HG03095 (cell line): Measurements from ENCODE around the gene TPX2.
A peak's percentile ranks its signal among the peaks of the same experiment; 100 is the strongest.
"Not testable (repeated sequence)": the region's sequence is repeated elsewhere in the genome, so short reads cannot be mapped to it uniquely, and the experiment has no call there.

Source experiments
- ATAC-seq: cut with Tn5 transposase; IDR thresholded peaks from one replicate; pipeline ENCODE4 v1.9.1; 2021; ENCODE audit warnings: moderate library complexity; ENCODE audit not compliant: unreplicated experiment

The TPX2 gene

GRCh38 chr20:31720486-31721407 is 18.3 kb upstream of the TPX2 start:
- ATAC-seq: no peak

DNA sequence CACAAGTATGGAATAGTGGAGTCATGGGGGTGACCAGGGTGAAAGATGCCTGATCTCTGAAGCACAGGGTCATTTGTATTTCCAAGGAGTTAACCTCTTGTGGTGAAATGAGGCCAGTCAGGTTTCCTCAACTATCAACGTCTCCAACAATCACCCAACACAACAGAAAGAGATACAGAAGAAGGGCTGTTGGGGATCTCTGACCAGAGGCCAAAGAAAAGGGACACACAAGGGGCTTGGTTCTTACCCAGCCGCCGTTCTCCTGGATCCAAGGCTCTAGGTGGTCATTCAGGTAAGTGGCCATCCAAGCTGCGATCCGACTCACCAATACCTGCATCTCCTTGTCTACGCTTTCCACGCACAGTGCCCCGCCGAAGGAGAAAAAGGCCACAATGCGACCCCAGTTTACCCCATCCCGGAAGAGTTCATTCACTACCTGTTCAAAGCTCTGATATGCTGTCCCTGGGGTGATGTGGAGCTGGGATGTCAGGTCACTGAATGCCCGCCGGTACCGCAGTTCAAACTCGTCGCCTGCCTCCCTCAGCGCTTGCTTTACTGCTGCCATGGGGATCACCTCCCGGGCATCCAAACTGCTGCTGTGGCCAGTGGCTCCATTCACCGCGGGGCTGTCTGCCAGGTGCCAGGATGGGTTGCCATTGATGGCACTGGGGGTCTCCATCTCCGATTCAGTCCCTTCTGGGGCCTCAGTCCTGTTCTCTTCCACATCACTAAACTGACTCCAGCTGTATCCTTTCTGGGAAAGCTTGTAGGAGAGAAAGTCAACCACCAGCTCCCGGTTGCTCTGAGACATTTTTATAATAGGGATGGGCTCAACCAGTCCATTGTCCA is 17.5 kb upstream of the TPX2 start:
- ATAC-seq: no peak

GRCh38 chr20:31722257-31723068 is 16.6 kb upstream of the TPX2 start, which contains the start of gene BCL2L1:
Gene BCL2L1, minus strand, starts transcription at chr20:31722868. Its CDS starts 650 bp downstream, at chr20:31722218.
- no peak for ATAC-seq

DNA sequence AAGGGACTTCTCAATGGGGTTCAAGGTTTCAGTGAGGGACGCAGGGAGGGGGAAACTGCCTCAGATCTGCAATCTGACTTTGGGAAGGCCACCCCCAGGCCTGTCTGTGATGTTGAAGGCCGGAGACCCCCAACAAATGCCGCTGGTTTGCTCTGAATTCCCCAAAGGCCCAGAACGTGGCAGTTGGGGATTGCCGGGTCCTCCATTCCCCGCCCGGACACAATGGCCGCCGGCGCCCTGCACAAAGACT is 16.1 kb upstream of the TPX2 start:
- ATAC-seq: peak; percentile 17

DNA sequence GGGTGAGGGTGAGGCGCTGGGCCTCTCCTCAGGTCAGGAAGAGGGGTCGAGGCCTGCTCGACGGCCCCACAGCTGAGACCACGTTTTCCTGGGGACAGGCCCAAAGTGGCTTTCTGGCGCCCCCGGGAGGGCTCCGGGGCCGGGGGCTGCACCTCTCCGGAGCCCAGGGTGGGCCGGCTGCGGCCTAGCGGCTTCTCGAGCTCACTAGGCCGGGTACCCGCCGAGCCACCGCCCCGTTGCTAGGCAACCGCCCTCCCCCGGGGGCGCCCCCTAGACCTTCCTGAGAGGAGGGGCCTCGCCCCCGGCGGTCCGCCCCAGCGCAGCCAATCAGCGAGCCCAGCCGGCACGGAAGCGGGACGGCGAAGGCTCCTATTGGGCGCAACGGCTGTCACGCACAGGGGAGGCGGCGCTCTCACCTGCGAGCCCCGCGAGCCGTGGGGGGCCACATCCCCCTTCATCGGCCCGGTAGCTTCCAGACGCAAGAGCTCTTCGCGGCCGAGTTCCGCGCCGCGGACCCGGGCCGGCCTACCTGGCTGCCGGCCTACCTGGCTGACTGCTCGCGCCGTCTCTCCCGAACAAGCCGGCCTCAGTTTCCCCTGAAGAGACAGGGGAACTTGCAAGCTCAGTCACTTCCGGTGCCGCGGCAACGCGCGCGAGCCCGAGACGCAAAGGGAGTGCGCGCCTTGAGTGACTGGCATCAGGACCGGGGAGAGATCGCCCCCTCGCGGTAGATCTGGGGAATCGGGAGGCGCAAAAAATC is 15.6 kb upstream of the TPX2 start:
- peak; percentile 82 for ATAC-seq

GRCh38 chr20:31731321-31731717 is 7.8 kb upstream of the TPX2 start:
- ATAC-seq: no peak

- ATAC-seq: no peak
Observed at GRCh38 chr20:31739550-31739977, 474 bp downstream of the TPX2 start.

DNA sequence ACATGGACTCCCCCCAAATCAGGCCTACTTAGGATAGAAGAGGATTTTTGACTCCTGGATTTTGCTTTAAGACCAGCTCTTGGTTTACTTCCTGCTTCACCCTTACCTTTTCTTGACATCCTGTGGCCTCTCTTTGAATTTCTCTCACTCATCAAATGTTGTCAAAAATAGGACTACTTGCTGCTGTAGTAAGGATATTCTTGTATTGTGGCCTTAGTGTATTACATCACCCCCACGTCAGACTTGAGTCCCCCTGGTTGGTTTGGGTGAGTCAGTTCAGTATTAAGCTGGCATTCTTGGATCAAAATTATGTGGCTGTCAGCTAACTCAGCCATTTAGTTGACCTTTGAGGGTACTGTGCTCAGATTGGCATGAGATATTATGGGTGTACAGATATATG is 1.1 kb downstream of the TPX2 start:
- ATAC-seq: no peak

DNA sequence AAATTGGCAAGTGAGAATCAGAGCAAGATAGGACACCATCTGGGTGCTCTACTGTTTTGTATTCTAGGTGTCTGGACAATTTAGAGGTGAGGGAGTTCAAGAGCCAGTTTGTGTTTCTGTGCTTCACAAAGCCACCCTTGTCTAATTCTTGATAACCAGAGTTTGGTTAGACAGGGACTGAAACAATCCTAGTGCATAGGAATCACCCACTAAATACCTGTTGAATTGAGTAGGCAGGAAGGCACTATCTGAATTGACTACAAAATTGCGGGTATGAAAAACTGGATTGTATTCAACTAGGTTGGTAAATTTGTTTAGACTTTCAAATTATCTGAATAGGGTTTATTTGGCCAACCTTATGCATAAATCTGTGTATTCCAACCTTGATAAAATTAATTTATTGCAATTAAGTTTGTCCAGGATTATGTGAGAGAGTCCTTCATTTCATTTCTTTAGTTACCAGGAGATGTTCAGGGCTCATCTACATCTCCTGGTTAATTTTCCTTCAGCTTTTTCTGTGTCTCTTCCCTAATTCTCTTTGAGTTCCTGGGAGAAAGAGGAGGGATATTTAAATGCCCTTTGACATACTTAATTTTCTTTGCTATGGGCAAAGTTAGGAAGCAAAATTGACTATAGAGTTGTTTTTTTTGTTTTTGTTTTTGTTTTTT is 1.7 kb downstream of the TPX2 start:
- no peak for ATAC-seq

DNA sequence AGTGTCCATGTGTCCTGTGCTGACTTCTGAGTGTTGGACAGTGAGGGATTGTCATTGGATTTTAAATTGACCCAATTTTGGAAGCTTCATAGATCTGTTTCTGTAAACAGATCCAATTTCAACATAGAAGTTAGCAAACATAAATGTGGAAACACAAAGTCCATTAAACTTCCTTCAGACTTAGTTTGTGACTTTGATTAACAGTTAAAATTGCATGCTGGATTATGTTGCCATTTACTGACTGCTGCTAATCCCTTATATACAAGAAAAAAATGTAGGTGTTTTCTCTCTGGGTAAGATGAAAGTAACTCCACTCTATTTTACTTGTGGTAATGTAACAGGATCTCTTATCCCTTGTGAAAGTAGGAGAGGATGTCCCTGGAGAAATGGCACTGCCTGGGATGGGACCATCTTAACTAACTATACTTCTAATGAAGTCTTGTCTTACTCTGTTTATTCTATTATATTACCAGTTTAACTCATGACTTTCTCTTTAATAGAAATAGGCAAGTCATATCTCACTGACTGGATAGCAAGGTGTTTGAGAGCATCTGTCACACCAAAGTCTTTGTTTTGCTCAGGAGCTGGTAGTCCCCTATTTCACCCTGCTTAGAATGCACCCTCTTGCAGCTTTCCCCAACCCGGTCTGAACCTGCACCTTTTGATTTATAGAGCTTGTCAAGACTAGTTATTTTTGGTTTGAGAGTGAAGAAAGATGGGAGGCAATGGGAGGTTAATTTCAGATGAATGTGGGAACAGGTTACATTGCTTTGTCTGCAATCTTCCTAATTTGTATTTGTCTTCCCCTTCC is 7.2 kb downstream of the TPX2 start:
- no peak for ATAC-seq

DNA sequence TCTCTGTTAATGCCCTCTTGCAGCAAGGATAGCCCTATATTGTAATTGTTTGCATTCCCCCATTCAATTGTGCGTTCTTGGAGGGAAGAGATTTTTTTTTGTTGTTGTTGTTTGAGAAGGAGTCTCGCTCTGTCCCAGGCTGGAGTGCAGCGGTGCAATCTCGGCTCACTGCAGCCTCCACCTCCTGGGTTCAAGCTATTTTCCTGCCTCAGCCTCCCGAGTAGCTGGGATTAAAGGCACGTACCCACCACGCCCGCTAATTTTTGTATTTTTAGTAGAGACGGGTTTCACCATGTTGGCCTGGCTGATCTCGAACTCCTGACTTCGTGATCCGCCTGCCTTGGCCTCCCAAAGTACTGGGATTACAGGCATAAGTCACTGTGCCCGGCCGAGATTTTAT is 7.9 kb downstream of the TPX2 start:
- ATAC-seq: not testable (repeated sequence)

DNA sequence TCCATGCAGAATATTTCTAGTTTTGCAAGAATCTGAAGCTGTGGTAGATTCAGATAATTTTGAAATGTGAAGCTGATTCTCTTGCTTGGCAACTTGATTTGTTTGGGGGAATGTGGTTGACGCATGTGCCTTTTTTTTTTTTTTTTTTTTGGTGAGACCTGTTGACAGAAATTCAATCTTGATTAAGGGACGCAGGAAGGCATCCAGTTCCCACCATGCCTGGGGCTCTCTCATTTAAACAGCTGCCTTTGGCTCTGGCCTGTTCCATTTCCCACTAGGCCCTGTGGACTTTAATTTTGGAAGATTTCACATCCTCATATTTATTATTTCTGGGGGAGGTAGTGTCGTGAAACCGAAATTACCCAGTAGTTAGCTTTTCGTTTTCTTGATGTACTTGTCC is 8.6 kb downstream of the TPX2 start:
- no peak for ATAC-seq

DNA sequence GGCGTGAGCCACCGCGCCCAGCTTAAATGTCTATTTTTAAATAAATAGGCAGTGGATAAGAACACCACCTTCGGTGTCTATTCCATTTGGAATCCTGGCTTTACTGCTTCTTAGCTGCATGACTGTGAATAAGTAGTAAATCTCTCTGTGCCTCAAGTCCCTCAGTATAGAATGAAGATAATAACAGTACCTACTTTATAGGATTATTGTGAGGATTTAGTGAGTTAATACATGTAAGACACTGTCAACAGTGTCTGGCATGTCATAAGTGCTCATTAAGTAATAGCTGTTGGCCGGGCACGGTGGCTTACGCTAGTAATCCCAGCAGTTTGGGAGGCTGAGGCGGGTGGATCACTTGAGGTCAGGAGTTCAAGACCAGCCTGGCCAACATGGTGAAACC is 10.1 kb downstream of the TPX2 start:
- ATAC-seq: no peak

DNA sequence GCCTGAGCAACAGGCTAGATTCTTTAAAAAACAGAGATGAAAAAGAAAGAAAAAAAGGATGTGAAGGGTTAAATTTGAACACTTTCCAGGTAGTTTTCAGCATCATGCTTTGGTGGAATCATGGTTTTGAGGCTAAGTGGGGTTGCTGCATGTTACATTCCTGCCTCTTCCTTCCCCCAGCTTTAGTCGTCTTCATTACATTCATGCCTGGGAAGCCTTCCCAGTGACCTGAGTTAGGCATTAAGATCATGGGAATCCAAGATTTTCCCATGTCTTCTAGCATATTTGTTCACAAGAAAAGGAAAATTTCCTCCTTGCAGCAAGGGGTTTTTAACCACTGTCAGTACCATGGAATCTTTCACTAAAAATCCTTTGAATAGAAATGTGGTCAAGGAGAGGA is 12.0 kb downstream of the TPX2 start:
- no peak for ATAC-seq

DNA sequence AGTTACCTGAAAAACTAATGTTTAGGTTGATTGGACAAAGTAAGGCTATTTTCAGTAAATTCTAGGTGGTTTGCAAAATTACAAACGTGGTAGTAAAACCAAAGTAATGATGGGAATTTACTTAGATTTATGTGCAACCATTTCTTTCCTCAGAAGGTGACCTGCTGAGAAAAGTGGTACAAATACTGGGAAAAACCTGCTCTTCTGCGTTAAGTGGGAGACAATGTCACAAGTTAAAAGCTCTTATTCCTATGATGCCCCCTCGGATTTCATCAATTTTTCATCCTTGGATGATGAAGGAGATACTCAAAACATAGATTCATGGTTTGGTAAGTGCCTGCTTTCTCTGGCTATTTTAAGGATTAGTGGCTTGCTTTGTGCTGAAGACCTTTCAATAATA is 18.2 kb downstream of the TPX2 start:
- no peak for ATAC-seq

- no peak for ATAC-seq
Observed at GRCh38 chr20:31758521-31758920, 19.4 kb downstream of the TPX2 start.

DNA sequence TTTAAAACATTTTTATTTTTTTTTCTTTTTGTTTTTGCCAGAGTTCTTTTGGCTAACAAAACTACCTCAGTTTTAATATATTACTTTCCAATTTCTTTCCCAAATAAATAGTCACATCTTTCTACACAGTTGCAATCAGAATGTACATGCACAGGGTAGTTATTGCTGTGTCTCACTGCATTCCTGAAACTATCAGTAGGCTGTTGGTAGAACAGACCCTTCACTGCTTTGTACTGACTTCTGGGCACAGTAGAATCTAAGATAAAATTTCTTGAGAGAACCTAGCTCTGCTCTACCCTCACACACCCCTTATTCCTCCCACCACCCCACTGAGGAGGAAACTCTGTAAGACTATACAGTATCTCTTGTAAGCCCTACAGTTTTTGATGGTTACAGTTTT is 19.9 kb downstream of the TPX2 start:
- no peak for ATAC-seq

DNA sequence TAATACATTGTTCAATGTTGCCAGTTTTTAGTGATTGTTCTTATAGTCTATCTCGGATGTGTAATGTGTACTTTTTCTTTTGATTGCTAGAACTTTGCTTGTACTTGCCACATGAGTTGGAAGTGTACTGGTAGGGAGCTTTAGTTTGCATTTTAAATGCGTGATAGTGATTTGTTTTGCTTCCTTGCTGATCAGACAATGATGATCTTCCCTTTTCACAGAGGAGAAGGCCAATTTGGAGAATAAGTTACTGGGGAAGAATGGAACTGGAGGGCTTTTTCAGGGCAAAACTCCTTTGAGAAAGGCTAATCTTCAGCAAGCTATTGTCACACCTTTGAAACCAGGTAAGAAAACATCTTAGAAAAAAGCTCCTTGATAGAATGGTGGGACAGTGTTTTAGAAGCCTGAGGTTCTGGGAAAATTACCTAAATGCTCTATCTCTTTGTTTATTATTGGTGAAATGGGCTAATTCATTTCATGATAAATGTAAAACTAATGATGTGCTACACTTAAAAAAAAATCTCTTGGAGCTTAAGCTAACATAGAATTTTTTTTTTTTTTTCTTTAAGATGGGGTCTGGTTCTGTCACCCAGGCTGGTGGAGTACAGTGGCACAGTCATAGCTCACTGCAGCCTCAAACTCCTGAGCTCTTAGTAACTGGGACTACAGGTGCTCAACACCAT is 20.9 kb downstream of the TPX2 start:
- ATAC-seq: no peak
